ENCODE results near the gene CLCN6. TPM values are rescaled to one million over a fixed set of nuclear protein-coding genes. Genes with fewer than 3 reads are reported as not detected.

CLCN6 gene
- polyA plus RNA-seq, 1 experiment, result 9.0 TPM

GRCh38 chr1:11875094-11875493 lies 69.1 kb downstream of the CLCN6 start:
- Histone ChIP-seq H3K9me3 (ENCODE audit: control insufficient read depth, insufficient read depth, low read length) (no peaks in the 10 kb centered on the region; the same call in 1 of the 2 replicates), H3K27ac (ENCODE audit: low read depth, low read length) (no peak overlapping the region), H3K27me3 (ENCODE audit: control insufficient read depth, insufficient read depth, low read length) (peaks cover 49% of the 10 kb centered on the region), H3K4me3 (ENCODE audit: low read depth, low read length) (no peak overlapping the region)
- DNase-seq (ENCODE audit: low read depth, low spot score), result no peak
- ChIA-PET CTCF (no interaction called here), POLR2A (no interaction called here)
- TF ChIP-seq, protein P1, sequence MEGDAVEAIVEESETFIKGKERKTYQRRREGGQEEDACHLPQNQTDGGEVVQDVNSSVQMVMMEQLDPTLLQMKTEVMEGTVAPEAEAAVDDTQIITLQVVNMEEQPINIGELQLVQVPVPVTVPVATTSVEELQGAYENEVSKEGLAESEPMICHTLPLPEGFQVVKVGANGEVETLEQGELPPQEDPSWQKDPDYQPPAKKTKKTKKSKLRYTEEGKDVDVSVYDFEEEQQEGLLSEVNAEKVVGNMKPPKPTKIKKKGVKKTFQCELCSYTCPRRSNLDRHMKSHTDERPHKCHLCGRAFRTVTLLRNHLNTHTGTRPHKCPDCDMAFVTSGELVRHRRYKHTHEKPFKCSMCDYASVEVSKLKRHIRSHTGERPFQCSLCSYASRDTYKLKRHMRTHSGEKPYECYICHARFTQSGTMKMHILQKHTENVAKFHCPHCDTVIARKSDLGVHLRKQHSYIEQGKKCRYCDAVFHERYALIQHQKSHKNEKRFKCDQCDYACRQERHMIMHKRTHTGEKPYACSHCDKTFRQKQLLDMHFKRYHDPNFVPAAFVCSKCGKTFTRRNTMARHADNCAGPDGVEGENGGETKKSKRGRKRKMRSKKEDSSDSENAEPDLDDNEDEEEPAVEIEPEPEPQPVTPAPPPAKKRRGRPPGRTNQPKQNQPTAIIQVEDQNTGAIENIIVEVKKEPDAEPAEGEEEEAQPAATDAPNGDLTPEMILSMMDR (IDR thresholded peaks at IDR 0.05; ENCODE audit: low read depth, low read length), result no peak

GRCh38 chr1:11877074-11877473 lies 71.1 kb downstream of the CLCN6 start:
- no peak for DNase-seq (ENCODE audit: low read depth, low spot score)
- Histone ChIP-seq H3K4me3 (ENCODE audit: low read depth, low read length) (no peak overlapping the region), H3K9me3 (ENCODE audit: control insufficient read depth, insufficient read depth, low read length) (peaks cover 3% of the 10 kb centered on the region; the same call in 1 of the 2 replicates), H3K27me3 (ENCODE audit: control insufficient read depth, insufficient read depth, low read length) (peaks cover 56% of the 10 kb centered on the region), H3K27ac (ENCODE audit: low read depth, low read length) (no peak overlapping the region)
- ChIA-PET POLR2A (no interaction called here), CTCF (no interaction called here)
- TF ChIP-seq, protein P1 (IDR thresholded peaks at IDR 0.05; ENCODE audit: low read depth, low read length), result no peak

DNA sequence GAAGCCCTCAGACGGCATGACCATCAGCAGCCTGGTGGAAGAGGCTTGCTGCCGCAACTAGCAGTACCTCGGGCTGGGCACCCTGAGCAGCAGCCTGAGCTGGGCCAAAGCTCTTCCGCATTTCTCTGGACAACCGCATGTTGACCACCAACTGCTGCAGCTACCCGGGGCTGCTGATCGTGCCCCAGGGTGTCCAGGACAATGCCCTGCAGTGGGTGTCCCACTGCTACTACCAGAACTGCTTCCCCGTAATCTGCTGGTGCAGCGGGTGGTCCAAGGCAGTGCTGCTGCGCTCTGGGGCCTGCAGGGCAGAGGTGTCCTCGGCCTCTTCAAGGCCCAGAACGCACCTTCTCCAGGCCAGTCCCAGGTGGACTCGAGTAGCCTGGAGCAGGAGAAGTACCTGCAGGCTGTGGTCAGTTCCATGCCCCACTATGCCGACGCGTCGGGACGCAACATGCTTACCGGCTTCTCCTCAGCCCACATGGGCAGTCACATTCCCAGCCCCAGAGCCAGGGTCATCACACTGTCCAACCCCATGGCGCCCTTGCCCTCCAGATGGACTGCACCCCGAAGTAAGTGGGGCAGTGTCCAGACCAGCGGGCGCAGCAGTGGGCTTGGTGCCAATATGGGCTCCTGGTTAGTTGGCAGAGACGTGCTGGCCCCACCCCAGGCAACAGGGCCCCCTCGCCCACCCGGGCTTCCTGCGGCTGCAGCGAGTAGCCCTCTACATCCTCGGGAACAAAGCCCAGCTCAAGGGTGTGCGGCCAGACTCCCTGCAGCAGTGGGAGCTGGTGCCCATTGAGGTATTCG lies 72.3 kb downstream of the CLCN6 start:
- CTCF ChIA-PET, result no interaction called here
- Histone ChIP-seq H3K4me3 (ENCODE audit: low read depth, low read length) (no peak overlapping the region), H3K27ac (ENCODE audit: low read depth, low read length) (no peak overlapping the region), H3K27me3 (ENCODE audit: control insufficient read depth, insufficient read depth, low read length) (peaks cover 61% of the 10 kb centered on the region), H3K9me3 (ENCODE audit: control insufficient read depth, insufficient read depth, low read length) (peaks cover 4% of the 10 kb centered on the region; the same call in 1 of the 2 replicates)
- no peak for DNase-seq (ENCODE audit: low read depth, low spot score)
- POLR2A ChIA-PET, result interaction anchor here (0.6 to 0.7 kb wide), 2 partner anchors 13 to 376 kb away, joined by 3 to 6 read pairs; no protein-coding TSS in a partner anchor
- TF ChIP-seq, protein P1 (IDR thresholded peaks at IDR 0.05; ENCODE audit: low read depth, low read length), result no peak

DNA sequence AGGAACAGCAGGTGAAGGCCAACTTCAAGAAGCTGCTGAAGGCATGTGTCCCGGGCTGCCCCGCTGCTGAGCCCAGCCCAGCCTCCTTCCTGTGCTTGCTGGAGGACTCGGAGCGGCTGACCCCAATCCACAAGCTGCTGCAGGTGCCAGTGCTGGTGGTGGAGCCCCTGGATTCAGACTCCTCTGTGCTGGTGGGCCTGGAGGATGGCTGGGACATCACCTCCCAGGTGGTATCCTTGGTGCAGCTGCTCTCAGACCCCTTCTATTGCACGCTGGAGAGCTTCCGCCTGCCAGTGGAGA lies 72.8 kb downstream of the CLCN6 start:
- TF ChIP-seq, protein P1 (IDR thresholded peaks at IDR 0.05; ENCODE audit: low read depth, low read length), result no peak
- H3K4me3 ChIP-seq (ENCODE audit: low read depth, low read length), result no peak overlapping the region
- no peak overlapping the region for H3K27ac ChIP-seq (ENCODE audit: low read depth, low read length)
- CTCF ChIA-PET, result no interaction called here
- peaks cover 4% of the 10 kb centered on the region; the same call in 1 of the 2 replicates for H3K9me3 ChIP-seq (ENCODE audit: control insufficient read depth, insufficient read depth, low read length)
- POLR2A ChIA-PET, result no interaction called here
- H3K27me3 ChIP-seq (ENCODE audit: control insufficient read depth, insufficient read depth, low read length), result peaks cover 64% of the 10 kb centered on the region
- no peak for DNase-seq (ENCODE audit: low read depth, low spot score)

GRCh38 chr1:11879311-11880180 lies 73.6 kb downstream of the CLCN6 start:
- Histone ChIP-seq H3K27me3 (ENCODE audit: control insufficient read depth, insufficient read depth, low read length) (peaks cover 64% of the 10 kb centered on the region), H3K9me3 (ENCODE audit: control insufficient read depth, insufficient read depth, low read length) (peaks cover 4% of the 10 kb centered on the region; the same call in 1 of the 2 replicates), H3K27ac (ENCODE audit: low read depth, low read length) (no peak overlapping the region), H3K4me3 (ENCODE audit: low read depth, low read length) (no peak overlapping the region)
- ChIA-PET CTCF (no interaction called here), POLR2A (interaction anchor here (0.7 kb wide), 1 partner anchor 16 kb away, joined by 3 read pairs; no protein-coding TSS in a partner anchor)
- DNase-seq (ENCODE audit: low read depth, low spot score), result no peak
- TF ChIP-seq, protein P1 (IDR thresholded peaks at IDR 0.05; ENCODE audit: low read depth, low read length), result no peak
